ENCODE results near the gene EML6. TPM values are rescaled to one million over a fixed set of nuclear protein-coding genes. Genes with fewer than 3 reads are reported as not detected.

Gene EML6
- total RNA-seq, 1 donor from 2014 or later, result 2.5 TPM

DNA sequence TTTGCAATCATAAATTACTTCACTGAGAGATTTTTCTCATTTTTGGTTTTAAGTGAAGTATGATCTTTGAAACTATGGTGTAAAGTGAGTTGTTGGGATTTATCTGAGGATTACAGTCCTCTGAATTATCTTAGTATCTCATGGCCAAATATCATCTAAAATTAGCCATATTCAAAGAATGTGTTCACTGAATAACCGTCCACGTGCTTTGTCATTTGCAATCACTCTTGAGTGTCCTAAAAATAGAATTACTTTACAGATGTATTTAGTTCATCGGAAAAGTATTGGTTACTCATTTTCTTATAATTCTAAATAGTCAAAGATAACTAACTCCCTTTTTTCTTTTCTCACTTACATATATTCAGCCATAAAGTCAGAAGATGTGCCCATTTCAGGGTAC is 185.5 kb downstream of the EML6 start:
- Histone ChIP-seq H3K9me3 (no peaks in the 10 kb centered on the region), H3K27me3 (ENCODE audit: low read depth) (no peaks in the 10 kb centered on the region), H3K4me1 (no peaks in the 10 kb centered on the region), H3K36me3 (no peaks in the 10 kb centered on the region), H3K27ac (no peak overlapping the region), H3K4me3 (no peak overlapping the region)
- TF ChIP-seq, protein P1, sequence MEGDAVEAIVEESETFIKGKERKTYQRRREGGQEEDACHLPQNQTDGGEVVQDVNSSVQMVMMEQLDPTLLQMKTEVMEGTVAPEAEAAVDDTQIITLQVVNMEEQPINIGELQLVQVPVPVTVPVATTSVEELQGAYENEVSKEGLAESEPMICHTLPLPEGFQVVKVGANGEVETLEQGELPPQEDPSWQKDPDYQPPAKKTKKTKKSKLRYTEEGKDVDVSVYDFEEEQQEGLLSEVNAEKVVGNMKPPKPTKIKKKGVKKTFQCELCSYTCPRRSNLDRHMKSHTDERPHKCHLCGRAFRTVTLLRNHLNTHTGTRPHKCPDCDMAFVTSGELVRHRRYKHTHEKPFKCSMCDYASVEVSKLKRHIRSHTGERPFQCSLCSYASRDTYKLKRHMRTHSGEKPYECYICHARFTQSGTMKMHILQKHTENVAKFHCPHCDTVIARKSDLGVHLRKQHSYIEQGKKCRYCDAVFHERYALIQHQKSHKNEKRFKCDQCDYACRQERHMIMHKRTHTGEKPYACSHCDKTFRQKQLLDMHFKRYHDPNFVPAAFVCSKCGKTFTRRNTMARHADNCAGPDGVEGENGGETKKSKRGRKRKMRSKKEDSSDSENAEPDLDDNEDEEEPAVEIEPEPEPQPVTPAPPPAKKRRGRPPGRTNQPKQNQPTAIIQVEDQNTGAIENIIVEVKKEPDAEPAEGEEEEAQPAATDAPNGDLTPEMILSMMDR (IDR thresholded peaks at IDR 0.05), result no peak
- intact Hi-C loops (cut with DNase I), result no loop called here
- DNase-seq (no peak), ATAC-seq (no peak)

DNA sequence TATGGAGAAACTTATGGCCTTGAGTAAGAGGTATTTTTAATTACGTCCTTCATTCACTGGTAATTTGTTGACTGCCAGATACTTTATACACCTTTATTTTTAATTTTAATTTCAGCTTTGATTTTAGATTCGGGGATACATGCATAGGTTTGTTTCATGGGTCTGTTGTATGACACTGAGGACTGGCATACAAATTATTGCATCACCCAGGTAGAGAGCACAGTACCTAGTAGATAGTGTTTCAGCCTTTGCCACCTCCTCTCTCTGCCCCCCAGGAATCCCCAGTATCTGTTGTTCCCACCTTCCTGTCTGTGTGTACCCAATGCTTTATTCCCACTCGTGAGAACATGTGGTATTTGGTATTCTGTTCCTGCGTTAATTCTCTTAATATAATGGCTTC is 188.8 kb downstream of the EML6 start:
- no peaks in the 10 kb centered on the region for H3K27me3 ChIP-seq (ENCODE audit: low read depth)
- DNase-seq, result no peak
- TF ChIP-seq, protein P1 (IDR thresholded peaks at IDR 0.05), result no peak
- intact Hi-C loops (cut with DNase I), result no loop called here
- H3K4me3 ChIP-seq, result no peak overlapping the region
- no peaks in the 10 kb centered on the region for H3K4me1 ChIP-seq
- no peak overlapping the region for H3K27ac ChIP-seq
- no peaks in the 10 kb centered on the region for H3K9me3 ChIP-seq
- no peaks in the 10 kb centered on the region for H3K36me3 ChIP-seq
- ATAC-seq, result no peak

DNA sequence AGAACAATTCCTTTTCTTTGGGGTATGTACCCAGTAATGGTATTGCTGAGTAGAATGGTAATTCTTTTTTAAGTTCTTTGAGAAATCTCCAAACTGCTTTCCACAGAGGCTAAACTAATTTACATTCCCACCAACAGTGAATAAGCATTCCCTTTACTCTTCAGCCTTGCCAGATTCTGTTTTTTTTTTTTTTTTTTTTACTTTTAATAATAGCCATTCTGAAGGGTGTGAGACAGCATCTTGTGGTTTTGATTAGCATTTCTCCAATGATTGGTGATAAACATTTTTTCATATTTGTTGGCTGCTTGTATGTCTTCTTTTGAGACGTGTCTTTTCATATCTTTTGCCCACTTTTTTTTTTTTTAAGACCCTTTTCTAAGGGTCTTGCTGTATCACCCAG is 189.4 kb downstream of the EML6 start:
- DNase-seq, result no peak
- Histone ChIP-seq H3K4me3 (no peak overlapping the region), H3K27me3 (ENCODE audit: low read depth) (no peaks in the 10 kb centered on the region), H3K36me3 (no peaks in the 10 kb centered on the region), H3K4me1 (no peaks in the 10 kb centered on the region), H3K27ac (no peak overlapping the region), H3K9me3 (no peaks in the 10 kb centered on the region)
- intact Hi-C loops (cut with DNase I), result no loop called here
- TF ChIP-seq, protein P1 (IDR thresholded peaks at IDR 0.05), result no peak
- ATAC-seq, result no peak

DNA sequence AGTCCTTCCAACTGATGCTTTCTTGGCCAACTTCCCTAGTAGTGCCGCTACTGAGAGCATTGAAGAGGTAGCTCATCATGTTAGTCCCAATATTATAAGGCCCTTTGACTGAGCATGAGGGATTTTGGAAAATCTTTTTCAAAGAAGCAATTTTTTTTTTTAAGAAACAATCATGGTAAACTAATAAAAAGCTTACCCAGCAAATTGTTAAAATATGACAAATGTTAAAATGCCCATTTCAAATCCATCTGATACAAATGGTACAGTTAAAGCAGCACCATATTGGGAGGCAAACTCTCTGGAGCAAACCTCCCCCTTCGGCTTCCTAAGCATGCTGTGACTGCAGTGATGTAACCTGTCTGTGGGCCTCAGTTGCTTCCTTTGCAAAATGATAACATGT is 191.2 kb downstream of the EML6 start:
- DNase-seq (no peak), ATAC-seq (no peak)
- TF ChIP-seq, protein P1 (IDR thresholded peaks at IDR 0.05), result no peak
- H3K4me3 ChIP-seq, result no peak overlapping the region
- H3K27me3 ChIP-seq (ENCODE audit: low read depth), result no peaks in the 10 kb centered on the region
- H3K27ac ChIP-seq, result no peak overlapping the region
- no peaks in the 10 kb centered on the region for H3K9me3 ChIP-seq
- intact Hi-C loops (cut with DNase I), result no loop called here
- H3K4me1 ChIP-seq, result no peaks in the 10 kb centered on the region
- H3K36me3 ChIP-seq, result no peaks in the 10 kb centered on the region

DNA sequence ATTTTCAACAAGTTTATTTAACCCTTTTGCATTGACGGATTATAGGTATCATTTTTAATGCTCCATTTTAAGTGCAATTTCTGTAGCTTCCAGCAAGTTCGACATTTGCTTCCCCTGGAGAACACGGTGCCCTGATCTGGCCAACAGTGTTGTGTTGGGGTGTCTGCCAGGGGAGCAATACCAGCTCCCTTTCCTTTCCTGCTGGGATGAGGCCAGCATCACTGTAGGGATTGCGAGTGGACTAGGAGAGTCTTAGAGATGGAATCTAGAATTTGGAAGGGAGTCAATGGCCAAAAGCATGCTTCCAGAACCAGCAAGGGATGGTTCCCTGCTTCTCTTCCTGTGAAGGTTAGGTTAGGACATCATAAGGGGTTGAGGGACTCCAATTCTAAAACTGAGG is 191.6 kb downstream of the EML6 start:
- Histone ChIP-seq H3K4me1 (no peaks in the 10 kb centered on the region), H3K36me3 (no peaks in the 10 kb centered on the region), H3K27me3 (ENCODE audit: low read depth) (no peaks in the 10 kb centered on the region), H3K4me3 (no peak overlapping the region), H3K9me3 (no peaks in the 10 kb centered on the region), H3K27ac (no peak overlapping the region)
- intact Hi-C loops (cut with DNase I), result no loop called here
- DNase-seq (no peak), ATAC-seq (no peak)
- TF ChIP-seq, protein P1 (IDR thresholded peaks at IDR 0.05), result no peak

DNA sequence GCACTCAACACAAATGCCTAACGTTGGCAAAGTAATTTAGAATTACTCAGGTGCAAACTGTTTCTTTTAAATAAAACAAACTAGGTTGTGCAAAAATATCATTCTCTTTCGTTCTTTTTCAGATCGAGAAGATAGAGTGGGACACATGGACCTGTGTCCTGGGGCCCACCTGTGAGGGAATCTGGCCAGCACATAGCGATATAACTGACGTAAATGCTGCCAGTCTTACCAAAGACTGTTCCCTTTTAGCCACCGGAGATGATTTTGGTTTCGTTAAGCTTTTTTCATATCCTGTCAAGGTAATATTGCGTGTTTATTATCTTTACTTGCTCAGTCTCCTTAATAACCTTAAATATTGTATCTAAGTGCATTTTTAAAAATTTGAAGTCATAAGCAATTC is 193.2 kb downstream of the EML6 start:
- intact Hi-C loops (cut with DNase I), result no loop called here
- Histone ChIP-seq H3K4me1 (no peaks in the 10 kb centered on the region), H3K27me3 (ENCODE audit: low read depth) (no peaks in the 10 kb centered on the region), H3K9me3 (no peaks in the 10 kb centered on the region), H3K4me3 (no peak overlapping the region), H3K27ac (no peak overlapping the region), H3K36me3 (no peaks in the 10 kb centered on the region)
- TF ChIP-seq, protein P1 (IDR thresholded peaks at IDR 0.05), result no peak
- no peak for ATAC-seq
- no peak for DNase-seq
